Hematopoietic multipotent progenitor cell treated with erythropoietin and hydrocortisone succinate and interleukin-3 and kit ligand, for 6 days (in vitro differentiated cells): ENCODE measurements around the gene SPDYE3.
"Not testable (repeated sequence)": the region's sequence is repeated elsewhere in the genome, so short reads cannot be mapped to it uniquely, and the experiment has no call there.

ENCODE experiments used
- DNase-seq: peaks from one replicate; pipeline ENCODE4 v3.0.0-alpha.2; 2015

Gene SPDYE3

GRCh38 chr7:100352230-100352781 is 44.8 kb downstream of the SPDYE3 start:
- not testable (repeated sequence) for DNase-seq

GRCh38 chr7:100352984-100353684 is 45.6 kb downstream of the SPDYE3 start:
- no peak for DNase-seq

DNA sequence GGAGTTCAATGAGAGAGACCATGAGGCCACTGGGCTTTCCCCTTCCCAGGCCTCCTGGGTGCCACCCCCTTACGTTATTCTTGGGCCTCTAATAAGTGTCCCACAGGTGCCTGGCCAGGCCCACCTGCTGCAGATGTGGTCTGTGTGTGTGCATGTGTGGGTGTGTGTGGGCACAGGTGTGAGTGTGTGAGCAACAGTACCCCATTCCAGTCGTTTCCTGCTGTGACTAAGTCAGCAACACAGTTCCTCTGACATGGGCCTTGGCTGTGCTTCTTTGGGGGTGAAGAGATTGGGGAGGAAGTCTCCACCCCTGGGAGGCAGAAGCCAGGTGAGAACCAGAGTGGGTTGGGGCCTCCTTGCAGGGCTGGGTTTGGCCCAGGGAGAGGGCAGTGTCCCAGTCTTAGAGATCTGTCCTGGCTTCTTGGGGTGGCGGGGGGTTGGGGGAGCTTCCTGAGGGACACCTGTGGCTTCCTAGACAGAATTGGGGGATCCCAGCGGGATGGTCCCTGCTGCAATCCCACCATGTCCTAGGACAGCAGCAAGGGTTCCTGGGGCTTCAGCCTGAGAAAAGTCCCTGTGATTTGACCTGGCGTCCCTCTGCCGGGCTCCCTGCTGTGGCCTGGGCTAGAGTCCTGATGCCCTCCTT is 46.3 kb downstream of the SPDYE3 start:
- no peak for DNase-seq

- DNase-seq: no peak
These were observed 49.0 kb downstream of the SPDYE3 start for GRCh38 chr7:100356416-100357068.

- DNase-seq: no peak
These were observed 49.6 kb downstream of the SPDYE3 start for GRCh38 chr7:100357131-100357561.

GRCh38 chr7:100358027-100358856 is 50.7 kb downstream of the SPDYE3 start, which contains the start of gene PILRB:
Gene PILRB, plus strand, starts transcription at chr7:100358117. Its CDS starts 186 bp downstream, at chr7:100358303.
- no peak for DNase-seq

GRCh38 chr7:100358857-100359212 is 51.3 kb downstream of the SPDYE3 start:
- no peak for DNase-seq

DNA sequence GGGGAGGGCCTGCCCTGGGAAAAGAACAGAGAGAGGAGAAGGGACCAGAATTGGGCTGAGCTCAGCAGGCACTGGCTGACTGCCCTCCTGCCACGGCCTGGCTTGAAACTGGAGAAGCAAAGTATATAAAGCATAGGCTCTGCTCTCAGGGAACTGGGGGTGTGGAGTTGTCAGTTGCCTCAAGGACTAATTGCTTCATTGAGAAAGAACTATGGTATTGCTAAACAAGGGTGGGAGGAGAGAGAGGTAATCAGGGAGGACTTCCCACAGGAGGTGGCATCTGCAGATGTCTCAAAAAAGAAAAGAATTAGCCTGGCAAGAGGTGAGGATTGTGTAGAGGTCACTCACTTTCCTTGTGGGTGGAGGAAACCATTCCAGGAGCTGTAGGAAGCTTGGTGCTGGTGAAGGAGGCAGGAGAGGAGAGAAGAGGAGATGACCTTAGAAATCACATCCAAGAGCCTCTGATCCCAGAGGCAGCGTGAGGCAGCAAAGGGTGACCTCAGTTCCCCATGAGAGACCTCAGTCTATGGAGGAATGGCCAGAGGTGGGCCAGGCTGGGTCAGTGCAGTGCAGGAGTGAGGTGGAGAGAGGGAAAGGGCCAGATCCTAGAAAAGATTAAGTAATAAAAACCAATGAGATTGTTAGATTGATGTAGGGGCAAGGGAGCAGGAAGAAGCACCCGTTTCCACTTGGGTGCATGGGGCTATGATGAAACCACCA is 52.8 kb downstream of the SPDYE3 start:
- DNase-seq: no peak

GRCh38 chr7:100363098-100363497 is 55.6 kb downstream of the SPDYE3 start:
- DNase-seq: no peak

- DNase-seq: not testable (repeated sequence)
These were observed 56.3 kb downstream of the SPDYE3 start for GRCh38 chr7:100363797-100364196.

DNA sequence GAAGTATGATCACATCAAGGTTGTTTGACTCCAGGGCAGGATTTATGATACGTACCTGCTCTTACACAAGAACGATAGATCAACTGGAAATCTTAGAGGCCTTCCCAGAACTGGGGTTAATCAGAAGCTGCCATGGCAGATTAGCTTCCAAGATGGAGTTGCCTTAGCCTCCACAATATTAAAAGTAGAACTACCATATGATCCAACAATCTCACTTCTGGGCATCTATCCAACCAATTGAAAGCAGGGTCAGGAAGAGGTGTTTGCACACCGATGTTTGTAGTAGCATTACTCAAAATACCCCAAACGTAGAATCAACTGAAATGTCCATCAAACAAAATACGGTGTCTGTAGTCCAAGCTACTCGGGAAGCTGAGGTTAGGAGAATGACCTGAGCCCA is 57.0 kb downstream of the SPDYE3 start:
- DNase-seq: no peak

DNA sequence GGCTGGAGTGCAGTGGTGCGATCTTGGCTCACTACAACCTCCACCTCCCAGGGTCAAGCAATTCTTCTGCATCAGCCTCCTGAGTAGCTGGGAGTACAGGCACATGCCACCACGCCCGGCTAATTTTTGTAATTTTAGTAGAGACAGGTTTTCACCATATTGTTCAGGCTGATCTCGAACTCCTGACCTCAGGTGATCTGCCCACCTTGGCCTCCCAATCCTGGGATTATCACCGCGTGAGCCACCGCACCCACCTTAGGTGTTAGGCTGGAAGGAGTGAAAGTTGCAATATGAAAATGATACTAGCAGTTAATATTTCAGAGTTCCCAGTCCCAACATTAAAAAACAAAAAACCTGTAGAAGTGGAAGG is 58.5 kb downstream of the SPDYE3 start:
- not testable (repeated sequence) for DNase-seq

GRCh38 chr7:100366411-100367250 is 59.1 kb downstream of the SPDYE3 start:
- peak; percentile 38 for DNase-seq

DNA sequence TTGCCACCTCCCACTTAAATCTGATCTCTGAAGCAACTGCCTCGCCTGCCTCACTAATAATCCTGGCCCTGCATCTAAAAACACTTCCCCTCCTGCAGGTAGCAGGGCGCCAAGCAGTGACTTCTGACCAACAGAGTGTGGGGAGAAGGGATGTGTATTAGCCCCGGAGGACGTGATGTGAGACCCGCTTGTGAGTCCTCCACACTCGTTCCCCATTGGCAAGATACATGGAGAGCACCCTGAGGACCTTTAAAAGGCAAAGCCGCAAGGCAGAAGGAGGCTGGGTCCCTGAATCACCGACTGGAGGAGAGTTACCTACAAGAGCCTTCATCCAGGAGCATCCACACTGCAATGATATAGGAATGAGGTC is 59.7 kb downstream of the SPDYE3 start:
- no peak for DNase-seq

DNA sequence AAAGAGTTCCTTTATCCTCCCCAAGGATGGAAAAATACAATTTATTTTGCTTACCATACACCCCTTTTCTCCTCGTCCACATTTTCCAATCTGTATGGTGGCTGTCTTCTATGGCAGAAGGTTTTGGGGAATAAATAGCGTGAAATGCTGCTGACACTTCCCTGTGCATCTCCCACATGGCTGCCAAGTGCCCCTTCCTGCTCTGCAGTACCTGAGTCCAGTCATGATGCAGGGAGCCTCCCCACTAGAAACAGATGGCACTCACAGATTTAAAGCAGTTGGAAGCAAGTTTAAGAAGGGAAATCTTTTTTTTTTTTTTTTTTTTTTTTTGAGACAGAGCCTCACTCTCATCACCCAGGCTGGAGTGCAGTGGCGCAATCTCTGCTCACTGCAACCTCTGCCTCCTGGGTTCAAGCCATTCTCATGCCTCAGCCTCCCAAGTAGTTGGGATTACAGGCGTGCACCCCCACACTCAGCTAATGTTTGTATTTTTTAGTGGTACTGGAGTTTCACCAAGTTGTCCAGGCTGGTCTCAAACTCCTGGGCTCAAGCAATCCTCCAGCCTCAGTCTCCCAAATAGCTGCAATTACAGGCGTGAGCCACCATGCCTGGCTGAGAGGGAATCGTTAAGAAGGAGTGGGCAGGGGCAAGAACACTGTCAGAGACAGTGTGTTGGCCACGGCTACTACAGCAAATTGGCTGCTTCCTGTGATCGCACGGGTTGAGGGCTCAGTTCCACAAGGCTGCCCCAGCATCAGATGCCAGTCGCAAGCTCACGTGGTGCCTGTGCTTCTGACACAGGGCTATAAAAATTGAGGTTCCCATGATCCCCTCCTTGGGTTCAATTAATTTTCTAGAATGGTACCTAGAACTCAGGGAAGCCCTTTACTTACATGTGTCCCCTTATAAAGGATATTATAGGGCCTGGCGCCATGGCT is 60.4 kb downstream of the SPDYE3 start:
- DNase-seq: no peak

GRCh38 chr7:100369105-100369504 is 61.6 kb downstream of the SPDYE3 start:
- peak; percentile 90 for DNase-seq

DNA sequence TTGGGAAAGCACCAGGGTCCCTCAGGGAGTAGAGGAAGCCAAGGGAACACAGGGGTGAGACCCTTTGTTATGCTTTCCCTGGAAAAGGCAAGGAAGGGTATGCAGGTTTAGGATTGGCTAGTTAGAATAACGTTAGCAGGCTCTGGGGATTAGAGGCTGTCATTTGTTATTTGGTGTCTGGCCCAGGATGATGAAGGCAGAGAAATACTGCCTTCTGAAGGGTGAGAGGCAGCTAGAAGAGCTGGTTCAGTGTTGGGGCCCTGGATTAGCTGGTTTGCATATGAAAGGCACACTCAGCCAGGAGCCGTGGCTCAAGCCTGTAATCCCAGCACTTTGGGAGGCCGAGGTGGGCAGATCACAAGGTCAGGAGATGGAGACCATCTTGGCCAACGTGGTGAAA is 62.8 kb downstream of the SPDYE3 start:
- no peak for DNase-seq

GRCh38 chr7:100370746-100371145 is 63.2 kb downstream of the SPDYE3 start:
- DNase-seq: no peak

- no peak for DNase-seq
These were observed 64.2 kb downstream of the SPDYE3 start for GRCh38 chr7:100371561-100372171.
